Left lung (tissue), 10 donors: ENCODE results near the gene UBAC1. TPM values are rescaled to one million over a fixed set of nuclear protein-coding genes. Genes with fewer than 3 reads are reported as not detected.

Experiments used
- ATAC-seq: fragments of 200-7000 bp; cut with Tn5 transposase; one replicate; pipeline ENCODE4 v1.9.1; 2020; ENCODE audit warnings: moderate library complexity
- DNase-seq, 4 donors: peaks; one replicate each; pipeline ENCODE4 v3.0.0-alpha.2; 2013 to 2020
- H3K27ac ChIP-seq, 2 donors: fragments of 200-600 bp; sonication (generic) in 1 of 2; one replicate each; pipeline versions ENCODE4 v1.5.0 to v1.8.0; 2020 to 2021
- H3K27me3 ChIP-seq, 2 donors: fragments of 200-600 bp; sonication (generic) in 1 of 2; one replicate each; pipeline versions ENCODE4 v1.5.0 to v1.8.0; 2020 to 2021
- H3K36me3 ChIP-seq, 2 donors: fragments of 200-600 bp; sonication (generic) in 1 of 2; one replicate each; pipeline versions ENCODE4 v1.5.0 to v1.8.0; 2020 to 2021
- H3K4me1 ChIP-seq, 2 donors: fragments of 200-600 bp; one replicate each; pipeline ENCODE4 v1.8.0; 2021
- H3K4me3 ChIP-seq, 2 donors: fragments of 200-600 bp; sonication (generic) in 1 of 2; one replicate each; pipeline versions ENCODE4 v1.5.0 to v1.8.0; 2020 to 2021; ENCODE audit warnings: mild to moderate bottlenecking in 1 of 2
- H3K9me3 ChIP-seq, 2 donors: fragments of 200-600 bp; sonication (generic) in 1 of 2; one replicate each; pipeline versions ENCODE4 v1.5.0 to v1.8.0; 2020 to 2021
- CTCF ChIP-seq, 2 donors: fragments of 200-600 bp; sonication (generic) in 1 of 2; IDR thresholded peaks; one replicate each; pipeline versions ENCODE4 v1.5.0 to v1.8.0; 2021; ENCODE audit warnings: antibody characterized with exemption in 2 of 2
- intact Hi-C, 2 donors: fragments of 100-400 bp; cut with DNase I; formaldehyde crosslinking; loops; one replicate each; pipeline versions ENCODE4 v1.11.2 to v1.14.2; 2022
- polyA plus RNA-seq, 6 donors: library from polyadenylated mRNA; unstranded; fragments of 120-200 nt; gene quantifications; one replicate each; pipeline ENCODE4 v1.2.1, GENCODE V29; 2013; ENCODE audit not compliant: insufficient read length in 6 of 6
- total RNA-seq, 2 donors: library from RNA; stranded (reverse); fragmentation: NEBNext Ultra II Directional; extraction: Animal tissue kit (Norgen Biotek cat#: 25700); gene quantifications; one replicate each; pipeline ENCODE4 v1.2.1, GENCODE V29; 2021
- donor health status: DM: no; HTN: yes; CAD: no.
- donor health status: DM: no; HTN: no; CAD: no.

The UBAC1 gene
- total and polyA plus RNA-seq, 8 donors, result 28.5 to 40.2 (median 33.5) TPM

DNA sequence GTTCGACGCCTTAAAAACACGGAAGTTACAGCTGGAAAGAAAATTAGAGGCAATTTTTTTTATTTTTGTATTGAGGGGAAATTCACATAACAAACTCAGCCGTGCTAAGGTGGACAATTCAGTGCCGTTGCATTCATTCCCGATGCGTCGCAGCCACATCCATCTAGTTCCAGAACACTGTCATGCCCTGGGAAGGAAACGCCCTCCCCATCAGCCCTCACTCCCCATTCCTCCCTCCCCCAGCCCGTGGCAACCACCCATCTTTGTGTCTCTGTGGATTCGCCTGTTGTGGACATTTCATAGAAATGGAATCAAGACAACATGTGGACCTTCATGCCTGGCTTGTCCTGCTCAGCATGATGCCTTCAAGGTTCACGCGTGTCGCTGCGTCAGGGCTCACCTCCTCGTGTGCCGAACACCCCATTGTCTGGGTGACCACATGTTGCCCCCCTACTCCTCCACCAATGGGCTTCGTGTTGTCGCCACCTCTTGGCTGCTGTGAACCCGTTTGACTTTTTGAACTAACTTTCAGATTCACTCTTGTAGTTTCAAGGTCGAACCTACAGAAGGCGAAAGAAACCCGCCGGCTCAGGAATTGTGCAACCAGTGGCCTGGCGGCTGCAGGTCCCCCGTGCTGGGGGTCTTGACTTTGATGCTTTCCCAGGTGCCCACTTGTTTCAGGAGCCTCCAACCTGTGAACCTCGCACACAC, 36.4 kb downstream of the UBAC1 start:
- Histone ChIP-seq H3K9me3 (no peaks in the 10 kb centered on the region), H3K4me1 (peaks cover 0 to 15% of the 10 kb centered on the region in 2 donors), H3K36me3 (peaks cover 0 to 23% of the 10 kb centered on the region in 2 donors), H3K27me3 (no peaks in the 10 kb centered on the region), H3K27ac (no peak overlapping the region), H3K4me3 (no peak overlapping the region)
- no peak for ATAC-seq
- peak in 1 of 4 donors; percentile 35 for DNase-seq
- intact Hi-C loops, result no loop called here
- no peak for TF ChIP-seq CTCF (IDR thresholded peaks at IDR 0.05)

GRCh38 chr9:135923508-135923907, 37.7 kb downstream of the UBAC1 start:
- peak in 1 of 4 donors; percentile 37 for DNase-seq
- H3K4me3 ChIP-seq, result no peak overlapping the region

GRCh38 chr9:135921749-135922310, 39.3 kb downstream of the UBAC1 start:
- Histone ChIP-seq H3K27ac (no peak overlapping the region), H3K27me3 (no peaks in the 10 kb centered on the region), H3K4me1 (peaks cover 0 to 8% of the 10 kb centered on the region in 2 donors), H3K9me3 (peaks cover 0 to 26% of the 10 kb centered on the region in 2 donors), H3K36me3 (peaks cover 0 to 17% of the 10 kb centered on the region in 2 donors), H3K4me3 (no peak overlapping the region)
- TF ChIP-seq CTCF (IDR thresholded peaks at IDR 0.05), result no peak
- intact Hi-C loops, result no loop called here
- DNase-seq (peak in 1 of 4 donors; percentile 60), ATAC-seq (no peak)

More at GRCh38 chr9:135923508-135923907, 37.7 kb downstream of the UBAC1 start:
- H3K9me3 ChIP-seq, result peaks cover 0 to 9% of the 10 kb centered on the region in 2 donors
- ATAC-seq, result no peak
- H3K27me3 ChIP-seq, result no peaks in the 10 kb centered on the region
- no peak overlapping the region for H3K27ac ChIP-seq
- intact Hi-C loops, result no loop called here
- no peak for TF ChIP-seq CTCF (IDR thresholded peaks at IDR 0.05)
- peaks cover 0 to 17% of the 10 kb centered on the region in 2 donors for H3K36me3 ChIP-seq
- H3K4me1 ChIP-seq, result peaks cover 0 to 15% of the 10 kb centered on the region in 2 donors

GRCh38 chr9:135920973-135921585, 40.1 kb downstream of the UBAC1 start:
- Histone ChIP-seq H3K27ac (no peak overlapping the region), H3K4me1 (peaks cover 0 to under 1% of the 10 kb centered on the region in 2 donors), H3K4me3 (no peak overlapping the region), H3K36me3 (peaks cover 0 to 18% of the 10 kb centered on the region in 2 donors), H3K27me3 (no peaks in the 10 kb centered on the region), H3K9me3 (peaks cover 0 to 34% of the 10 kb centered on the region in 2 donors)
- no peak for TF ChIP-seq CTCF (IDR thresholded peaks at IDR 0.05)
- no peak for ATAC-seq
- DNase-seq, result peak in 1 of 4 donors; percentile 70
- intact Hi-C loops, result no loop called here
